ENCODE data around the gene LUZP2. TPM values are rescaled to one million over a fixed set of nuclear protein-coding genes. Genes with fewer than 3 reads are reported as not detected.

LUZP2 gene
- total RNA-seq, 1 donor from 2014 or later, result 42.0 TPM

GRCh38 chr11:24624432-24624831 lies 127.6 kb downstream of the LUZP2 start:
- FAIRE-seq, result no peak
- DNase-seq (ENCODE audit: low spot score in 2 of 2), result no peak

DNA sequence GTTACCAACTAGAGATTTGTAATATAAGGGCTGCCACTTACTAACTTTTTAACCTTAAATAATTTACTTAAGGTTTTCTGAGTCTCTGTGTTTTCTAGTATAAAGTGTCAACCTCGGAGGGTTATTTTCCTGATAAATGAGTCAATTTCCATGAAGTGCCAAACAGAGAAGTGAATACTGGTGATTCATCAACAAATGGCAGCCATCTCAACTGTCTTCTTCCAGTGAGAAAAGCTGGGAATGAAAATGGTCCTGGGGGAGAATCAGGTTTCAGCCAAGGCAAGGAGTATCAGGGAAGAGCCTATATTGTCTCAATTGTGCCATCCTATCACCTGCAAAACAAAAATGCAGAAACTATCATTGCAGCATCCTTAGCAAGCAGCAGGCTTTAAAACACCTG lies 129.1 kb downstream of the LUZP2 start:
- no peak for DNase-seq (ENCODE audit: low spot score in 2 of 2)
- FAIRE-seq, result no peak

GRCh38 chr11:24628224-24628776 lies 131.4 kb downstream of the LUZP2 start:
- FAIRE-seq (no peak), DNase-seq (ENCODE audit: low spot score in 2 of 2) (no peak)

- DNase-seq (ENCODE audit: low spot score in 2 of 2) (no peak), FAIRE-seq (no peak)
Measured at GRCh38 chr11:24634606-24635160, 137.8 kb downstream of the LUZP2 start.

- FAIRE-seq (no peak), DNase-seq (ENCODE audit: low spot score in 2 of 2) (no peak)
Measured at GRCh38 chr11:24635588-24636290, 138.9 kb downstream of the LUZP2 start.

DNA sequence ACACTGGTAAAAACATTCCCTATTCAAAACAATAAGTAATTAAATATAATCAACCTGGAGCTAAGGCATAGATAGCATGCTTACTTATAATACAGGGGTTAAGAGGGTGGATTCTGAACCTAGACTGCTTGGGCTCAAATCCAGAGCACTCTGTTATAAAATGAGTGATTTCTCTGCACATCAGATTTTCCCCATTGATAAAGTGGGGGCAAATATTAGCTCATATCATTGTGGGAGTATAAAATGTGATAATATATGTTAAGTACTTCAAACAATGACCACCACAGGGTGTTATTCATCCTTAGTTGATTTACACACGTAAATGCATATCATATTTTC lies 139.4 kb downstream of the LUZP2 start:
- no peak for DNase-seq (ENCODE audit: low spot score in 2 of 2)
- no peak for FAIRE-seq

DNA sequence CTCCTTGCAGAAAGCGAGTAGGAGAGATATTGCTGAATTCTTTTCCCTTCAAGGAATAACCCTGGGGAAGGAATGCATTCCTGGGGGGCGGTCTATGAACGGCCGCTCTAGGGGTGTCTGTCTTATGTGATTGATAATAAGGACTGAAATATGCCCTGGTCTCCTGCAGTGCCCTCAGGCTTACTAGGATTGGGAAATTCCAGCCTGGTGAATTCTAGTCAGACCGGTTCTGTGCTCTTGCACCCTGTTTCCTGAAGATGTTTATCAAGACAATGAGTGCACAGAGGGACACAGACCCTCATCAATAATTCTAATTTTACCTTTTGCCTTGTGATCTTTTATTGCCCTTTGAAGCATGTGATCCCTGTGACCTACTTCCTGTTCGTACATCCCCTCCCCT lies 140.7 kb downstream of the LUZP2 start:
- DNase-seq (ENCODE audit: low spot score in 2 of 2) (no peak), FAIRE-seq (no peak)

DNA sequence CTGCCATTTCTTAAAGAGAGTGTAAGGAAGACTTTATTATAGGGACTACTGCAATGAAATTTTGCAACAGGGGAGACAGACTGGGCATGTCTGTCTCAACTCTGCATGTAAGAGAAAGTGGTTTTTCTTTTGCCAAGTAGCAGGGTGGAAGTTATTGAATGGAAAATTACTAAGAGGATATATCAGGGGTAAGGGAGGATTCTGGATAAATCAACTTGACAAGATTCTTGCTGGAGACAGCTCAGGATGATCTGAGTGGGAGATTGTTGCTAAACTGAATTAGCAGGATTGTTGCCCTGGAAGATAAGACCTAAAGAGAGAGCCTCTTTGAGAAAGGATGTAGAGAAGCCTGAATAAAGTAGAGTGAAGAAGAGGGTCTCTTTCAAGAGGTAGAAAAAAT lies 145.8 kb downstream of the LUZP2 start:
- DNase-seq (ENCODE audit: low spot score in 2 of 2) (no peak), FAIRE-seq (no peak)

GRCh38 chr11:24645563-24645962 lies 148.7 kb downstream of the LUZP2 start:
- DNase-seq (ENCODE audit: low spot score in 2 of 2), result no peak
- FAIRE-seq, result no peak

- no peak for DNase-seq (ENCODE audit: low spot score in 2 of 2)
- FAIRE-seq, result no peak
Measured at GRCh38 chr11:24651873-24652272, 155.0 kb downstream of the LUZP2 start.

DNA sequence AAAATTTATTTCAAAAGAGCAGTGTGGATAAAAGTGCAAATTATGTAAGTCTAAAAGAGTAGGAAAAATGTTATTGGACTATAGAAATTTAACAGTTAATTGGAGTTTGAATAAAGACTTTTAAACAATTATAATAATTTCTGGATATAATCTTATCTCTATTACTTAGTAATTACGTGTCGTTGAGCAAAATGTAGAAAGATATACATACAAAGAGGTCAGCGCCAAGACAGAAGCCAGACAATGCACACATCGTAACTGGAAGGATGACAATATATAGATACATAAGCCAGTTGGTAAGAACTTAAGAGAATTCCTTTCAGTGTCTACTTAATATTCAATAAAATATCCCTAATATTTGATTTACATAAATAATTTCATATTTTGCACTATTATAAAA lies 157.0 kb downstream of the LUZP2 start:
- FAIRE-seq (no peak), DNase-seq (ENCODE audit: low spot score in 2 of 2) (no peak)

- FAIRE-seq (no peak), DNase-seq (ENCODE audit: low spot score in 2 of 2) (no peak)
Measured at GRCh38 chr11:24661331-24661730, 164.5 kb downstream of the LUZP2 start.

DNA sequence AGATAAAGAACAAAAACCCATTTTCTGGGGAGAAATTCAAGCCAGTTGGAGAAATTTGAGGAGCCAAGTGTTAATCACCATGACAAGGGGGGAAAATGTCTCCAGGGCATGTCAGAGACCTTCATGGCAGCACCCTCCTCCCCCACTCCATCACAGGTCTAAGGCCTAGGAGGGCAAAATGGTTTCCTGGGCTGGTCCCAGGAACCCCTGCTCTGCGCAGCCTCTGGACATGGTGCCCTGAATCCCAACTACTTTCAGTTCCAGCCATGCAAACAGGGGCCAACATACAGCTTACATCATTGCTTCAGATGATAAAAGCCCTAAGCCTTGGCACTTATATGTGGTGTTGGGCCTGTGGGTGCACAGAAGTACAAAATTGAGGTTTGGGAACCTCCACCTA lies 167.5 kb downstream of the LUZP2 start:
- no peak for FAIRE-seq
- no peak for DNase-seq (ENCODE audit: low spot score in 2 of 2)

DNA sequence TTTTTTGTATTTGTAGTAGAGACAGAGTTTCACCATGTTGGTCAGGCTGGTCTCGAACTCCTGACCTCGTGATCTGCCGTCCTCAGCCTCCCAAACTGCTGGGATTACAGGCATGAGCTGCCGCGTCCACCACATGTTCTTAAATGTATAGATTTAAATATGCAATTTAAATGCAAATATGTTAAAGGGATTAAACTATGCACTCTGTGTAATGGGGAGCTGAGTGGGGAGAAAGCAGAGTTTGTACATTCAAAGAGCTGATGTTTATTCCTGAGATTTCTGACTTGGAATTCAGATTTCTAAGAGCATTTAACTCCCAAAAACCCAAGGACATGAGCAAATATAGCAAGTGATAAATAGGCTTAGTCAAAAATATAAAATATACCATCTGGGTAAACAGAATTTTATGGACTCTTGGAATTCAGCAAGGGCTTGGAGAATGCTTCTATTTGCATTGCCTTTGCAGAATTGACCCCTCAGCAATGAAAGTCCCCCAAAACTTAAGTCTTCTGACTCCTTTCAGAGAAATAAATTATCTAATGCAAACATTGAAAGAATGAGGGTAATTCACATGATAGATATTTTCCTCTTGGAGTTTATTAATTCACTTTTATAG lies 170.6 kb downstream of the LUZP2 start:
- DNase-seq (ENCODE audit: low spot score in 2 of 2) (no peak), FAIRE-seq (no peak)

DNA sequence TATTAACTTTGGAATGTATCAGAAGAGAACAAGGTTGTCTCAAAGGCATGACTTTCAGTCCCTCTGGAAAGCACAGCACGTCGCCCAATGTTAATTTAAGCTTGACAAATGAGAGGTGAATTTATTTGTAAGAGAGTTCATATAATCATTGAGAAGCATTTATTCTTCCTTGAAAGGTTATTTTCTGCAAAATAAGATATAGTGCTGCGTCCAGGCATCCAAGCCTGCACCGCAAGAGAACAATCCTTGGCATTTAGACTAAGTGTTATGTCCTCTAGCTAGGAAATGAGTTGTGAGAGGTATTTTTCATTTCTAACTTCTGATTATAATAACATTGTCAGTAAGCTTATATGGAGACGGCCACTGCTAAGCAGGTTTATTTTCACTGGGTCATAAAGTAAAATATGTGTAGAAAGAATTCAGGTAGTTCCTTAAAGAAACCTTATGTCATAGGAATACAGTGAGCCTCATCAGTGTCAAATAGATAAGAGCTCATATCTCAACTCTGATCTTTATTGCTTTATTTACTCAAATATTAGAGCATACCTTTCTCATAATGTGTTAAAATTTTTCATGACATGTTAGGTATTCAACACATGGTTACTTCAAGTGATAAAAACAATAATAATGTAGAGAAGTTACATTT lies 182.0 kb downstream of the LUZP2 start:
- DNase-seq (ENCODE audit: low spot score in 2 of 2), result no peak
- FAIRE-seq, result no peak

DNA sequence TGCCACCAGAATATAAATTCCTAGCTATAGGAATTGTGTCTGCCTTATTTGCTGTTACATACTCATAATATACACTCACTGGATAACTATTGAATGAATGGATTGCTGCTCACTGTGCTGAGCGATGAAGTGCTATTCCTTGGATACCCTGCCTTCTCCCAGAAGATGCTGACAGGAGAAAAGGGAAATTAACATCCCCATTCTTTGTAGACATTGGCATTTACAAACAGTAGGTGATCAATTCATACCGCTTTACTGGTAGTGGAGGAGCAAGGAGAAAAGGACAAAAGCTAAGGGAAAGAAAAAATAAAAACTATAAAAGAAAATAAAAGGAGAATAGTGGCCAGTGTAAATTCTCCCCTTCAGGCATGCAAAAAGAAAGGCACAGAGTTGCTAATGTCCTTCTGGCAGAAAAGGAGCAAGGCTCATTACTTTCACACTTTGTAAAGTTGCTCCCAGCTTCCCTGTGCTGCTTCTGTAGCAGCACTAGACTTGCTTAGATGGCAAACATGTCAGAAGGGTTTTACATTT lies 183.0 kb downstream of the LUZP2 start:
- DNase-seq (ENCODE audit: low spot score in 2 of 2), result no peak

DNA sequence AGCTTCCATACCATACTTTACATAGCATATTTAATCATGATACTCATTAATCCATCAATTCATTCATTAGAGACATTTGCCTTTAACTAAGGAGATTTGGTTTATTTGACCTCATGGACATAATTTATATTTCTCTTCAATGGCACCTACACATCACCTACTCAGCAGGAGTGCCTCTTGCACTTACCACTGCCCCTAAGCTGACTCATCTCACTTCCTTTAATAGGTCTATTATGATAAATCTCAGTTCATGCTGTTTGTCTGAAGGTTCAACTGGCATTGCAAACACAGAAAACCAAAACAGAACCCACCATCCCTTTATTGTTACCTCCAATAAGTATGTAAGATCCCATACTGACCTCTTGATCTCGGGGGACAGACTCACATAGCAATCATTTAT lies 186.7 kb downstream of the LUZP2 start:
- no peak for FAIRE-seq

More for the DNA sequence above, 183.0 kb downstream of the LUZP2 start:
- no peak for FAIRE-seq

GRCh38 chr11:24685821-24686220 lies 189.0 kb downstream of the LUZP2 start:
- no peak for DNase-seq (ENCODE audit: low spot score in 2 of 2)
- FAIRE-seq, result no peak

More for the DNA sequence above, 186.7 kb downstream of the LUZP2 start:
- no peak for DNase-seq (ENCODE audit: low spot score in 2 of 2)

GRCh38 chr11:24687531-24688147 lies 190.8 kb downstream of the LUZP2 start:
- FAIRE-seq (no peak), DNase-seq (ENCODE audit: low spot score in 2 of 2) (no peak)

DNA sequence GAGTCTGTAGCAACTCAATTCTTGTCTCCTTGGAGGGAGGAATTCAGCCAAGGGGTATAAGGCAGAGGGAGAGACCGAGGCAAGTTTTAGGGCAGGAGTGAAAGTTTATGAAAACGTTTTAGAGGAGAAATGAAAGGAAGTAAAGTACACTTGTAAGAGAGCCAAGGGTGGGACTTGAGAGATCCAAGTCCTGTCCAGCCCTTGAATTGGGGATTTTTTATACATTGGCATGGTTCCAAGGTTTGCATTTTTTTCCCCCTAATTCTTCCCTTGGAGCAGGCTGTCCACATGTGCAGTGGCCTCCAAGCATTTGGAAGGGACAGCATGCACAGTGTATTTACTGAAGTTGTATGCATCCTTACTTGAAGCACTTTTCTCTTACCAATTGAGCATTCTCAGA lies 192.1 kb downstream of the LUZP2 start:
- no peak for DNase-seq (ENCODE audit: low spot score in 2 of 2)

More for the DNA sequence above, 192.1 kb downstream of the LUZP2 start:
- no peak for FAIRE-seq
